HEK293T (cell line): ENCODE data around the gene KRT7.

ENCODE experiments used
- CTCF ChIA-PET: fragments of 350-600 bp; formaldehyde crosslinking; extraction: SDS; loops from one replicate; lab custom pipeline; 2021; ENCODE audit warnings: antibody characterized with exemption, inconsistent platforms; lab: Yijun Ruan, JAX
- POLR2A ChIA-PET: fragments of 350-600 bp; formaldehyde crosslinking; extraction: SDS; loops from one replicate; lab custom pipeline; 2020; ENCODE audit warnings: antibody characterized with exemption, inconsistent platforms; lab: Yijun Ruan, JAX
- DNase-seq: peaks from one replicate; pipeline ENCODE4 v3.0.0; 2012; ENCODE audit warnings: mixed read lengths; ENCODE audit errors: extremely low spot score
- ARNT ChIP-seq: fragments of 450-650 bp; IDR thresholded peaks from 2 replicates; pipeline ENCODE4 v1.6.1; 2017; ENCODE audit warnings: mild to moderate bottlenecking
- BHLHE40 ChIP-seq: fragments of 450-650 bp; IDR thresholded peaks from 2 replicates; pipeline ENCODE4 v1.6.1; 2016; ENCODE audit warnings: mild to moderate bottlenecking, moderate library complexity, borderline replicate concordance
- CTBP1 ChIP-seq: fragments of 450-650 bp; IDR thresholded peaks from 2 replicates; pipeline ENCODE4 v1.6.1; 2016; ENCODE audit warnings: borderline replicate concordance
- ELF4 ChIP-seq: fragments of 450-650 bp; IDR thresholded peaks from 2 replicates; pipeline ENCODE4 v1.6.1; 2017; ENCODE audit warnings: antibody characterized with exemption
- FOXA1 ChIP-seq: fragments of 450-650 bp; IDR thresholded peaks from 2 replicates; pipeline ENCODE4 v1.6.1; 2016; ENCODE audit warnings: mild to moderate bottlenecking
- FOXK2 ChIP-seq: fragments of 450-650 bp; IDR thresholded peaks from 2 replicates; pipeline ENCODE4 v1.6.1; 2016; ENCODE audit warnings: mild to moderate bottlenecking
- FOXM1 ChIP-seq: fragments of 450-650 bp; IDR thresholded peaks from 2 replicates; pipeline ENCODE4 v1.6.1; 2017; ENCODE audit warnings: mild to moderate bottlenecking, borderline replicate concordance
- HDGF ChIP-seq: fragments of 450-650 bp; IDR thresholded peaks from 2 replicates; pipeline ENCODE4 v1.6.1; 2017; ENCODE audit warnings: antibody characterized with exemption, borderline replicate concordance
- L3MBTL2 ChIP-seq: fragments of 450-650 bp; conservative IDR thresholded peaks from 2 replicates; pipeline ENCODE4 v1.6.1; 2016; ENCODE audit warnings: mild to moderate bottlenecking
- LEF1 ChIP-seq: fragments of 450-650 bp; IDR thresholded peaks from 2 replicates; pipeline ENCODE4 v1.6.1; 2017; ENCODE audit warnings: mild to moderate bottlenecking, borderline replicate concordance
- NFRKB ChIP-seq: fragments of 450-650 bp; IDR thresholded peaks from 2 replicates; pipeline ENCODE4 v1.6.1; 2016; ENCODE audit warnings: mild to moderate bottlenecking, moderate library complexity
- SP1 ChIP-seq: fragments of 450-650 bp; IDR thresholded peaks from 2 replicates; pipeline ENCODE4 v1.6.1; 2017
- SUZ12 ChIP-seq: fragments of 450-650 bp; IDR thresholded peaks from 2 replicates; pipeline ENCODE4 v1.6.1; 2016; ENCODE audit warnings: mild to moderate bottlenecking
- TARDBP ChIP-seq: fragments of 450-650 bp; IDR thresholded peaks from 2 replicates; pipeline ENCODE4 v1.6.1; 2016
- ZNF384 ChIP-seq: fragments of 450-650 bp; IDR thresholded peaks from 2 replicates; pipeline ENCODE4 v1.6.1; 2016
- TF ChIP-seq, protein P1 (sequence below): fragments of 450-650 bp; IDR thresholded peaks from 2 replicates; pipeline ENCODE4 v1.6.1; 2016

Gene KRT7

GRCh38 chr12:52295663-52296062 lies 62.6 kb downstream of the KRT7 start:
- ChIA-PET CTCF (interaction anchor here (2.4 kb wide), 1 partner anchor 17 kb away, joined by 14 read pairs; no protein-coding TSS in a partner anchor), POLR2A (no interaction called here)
- no peak for DNase-seq
- no peak for TF ChIP-seq FOXA1
- TF ChIP-seq BHLHE40 = no peak
- TF ChIP-seq ARNT = no peak
- TF ChIP-seq FOXK2 = no peak
- TF ChIP-seq SP1 = no peak
- TF ChIP-seq, protein P1, sequence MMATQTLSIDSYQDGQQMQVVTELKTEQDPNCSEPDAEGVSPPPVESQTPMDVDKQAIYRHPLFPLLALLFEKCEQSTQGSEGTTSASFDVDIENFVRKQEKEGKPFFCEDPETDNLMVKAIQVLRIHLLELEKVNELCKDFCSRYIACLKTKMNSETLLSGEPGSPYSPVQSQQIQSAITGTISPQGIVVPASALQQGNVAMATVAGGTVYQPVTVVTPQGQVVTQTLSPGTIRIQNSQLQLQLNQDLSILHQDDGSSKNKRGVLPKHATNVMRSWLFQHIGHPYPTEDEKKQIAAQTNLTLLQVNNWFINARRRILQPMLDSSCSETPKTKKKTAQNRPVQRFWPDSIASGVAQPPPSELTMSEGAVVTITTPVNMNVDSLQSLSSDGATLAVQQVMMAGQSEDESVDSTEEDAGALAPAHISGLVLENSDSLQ = no peak
- TF ChIP-seq SUZ12 = no peak
- TF ChIP-seq CTBP1 = no peak
- no peak for TF ChIP-seq ELF4
- TF ChIP-seq HDGF = no peak
- TF ChIP-seq NFRKB = no peak
- no peak for TF ChIP-seq TARDBP
- TF ChIP-seq ZNF384 = no peak
- TF ChIP-seq L3MBTL2 = no peak
- no peak for TF ChIP-seq LEF1
- no peak for TF ChIP-seq FOXM1

DNA sequence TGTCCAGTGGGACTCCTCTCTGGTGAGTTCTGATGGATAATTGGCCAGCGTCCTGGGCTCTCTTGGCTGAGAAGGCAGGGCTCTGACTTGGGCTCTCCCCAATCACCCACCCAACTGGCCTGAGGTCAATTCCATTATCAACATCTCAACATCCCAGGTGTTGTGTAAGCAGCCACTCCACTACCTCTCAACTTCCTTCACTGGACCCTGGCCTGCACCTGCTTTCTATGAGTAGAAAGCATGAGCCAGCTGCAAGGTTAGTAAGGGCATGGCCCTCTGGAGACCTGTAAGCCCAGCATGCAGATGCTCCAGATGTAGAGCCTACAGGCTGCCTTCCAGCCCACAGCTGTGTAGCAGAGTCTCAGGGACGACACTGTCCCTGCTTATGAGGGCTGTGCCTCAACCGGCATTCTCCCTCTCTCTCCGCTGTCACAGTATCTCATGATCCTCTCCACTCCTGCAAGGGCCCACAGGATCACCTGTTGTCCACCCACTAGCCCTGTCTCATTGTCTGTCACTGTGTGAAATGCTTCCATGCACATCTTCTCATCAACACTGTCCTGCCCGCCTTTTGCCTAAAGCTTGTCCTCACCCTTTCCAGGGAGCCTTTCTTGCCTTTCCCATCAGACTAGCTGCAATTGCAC lies 63.7 kb downstream of the KRT7 start:
- POLR2A ChIA-PET = no interaction called here
- TF ChIP-seq ARNT (no peak), SP1 (no peak), LEF1 (no peak), L3MBTL2 (no peak), HDGF (no peak), FOXM1 (no peak), ELF4 (no peak), FOXK2 (no peak), BHLHE40 (no peak), CTBP1 (no peak), ZNF384 (no peak), NFRKB (no peak), FOXA1 (no peak), TARDBP (no peak), SUZ12 (no peak)
- TF ChIP-seq, protein P1 = no peak
- CTCF ChIA-PET = no interaction called here
- no peak for DNase-seq
